ENCODE data around the gene CTF1.
A peak's percentile ranks its signal among the peaks of the same experiment; 100 is the strongest.
"Not testable (repeated sequence)": the region's sequence is repeated elsewhere in the genome, so short reads cannot be mapped to it uniquely, and the experiment has no call there.

The CTF1 gene, protein sequence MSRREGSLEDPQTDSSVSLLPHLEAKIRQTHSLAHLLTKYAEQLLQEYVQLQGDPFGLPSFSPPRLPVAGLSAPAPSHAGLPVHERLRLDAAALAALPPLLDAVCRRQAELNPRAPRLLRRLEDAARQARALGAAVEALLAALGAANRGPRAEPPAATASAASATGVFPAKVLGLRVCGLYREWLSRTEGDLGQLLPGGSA

DNA sequence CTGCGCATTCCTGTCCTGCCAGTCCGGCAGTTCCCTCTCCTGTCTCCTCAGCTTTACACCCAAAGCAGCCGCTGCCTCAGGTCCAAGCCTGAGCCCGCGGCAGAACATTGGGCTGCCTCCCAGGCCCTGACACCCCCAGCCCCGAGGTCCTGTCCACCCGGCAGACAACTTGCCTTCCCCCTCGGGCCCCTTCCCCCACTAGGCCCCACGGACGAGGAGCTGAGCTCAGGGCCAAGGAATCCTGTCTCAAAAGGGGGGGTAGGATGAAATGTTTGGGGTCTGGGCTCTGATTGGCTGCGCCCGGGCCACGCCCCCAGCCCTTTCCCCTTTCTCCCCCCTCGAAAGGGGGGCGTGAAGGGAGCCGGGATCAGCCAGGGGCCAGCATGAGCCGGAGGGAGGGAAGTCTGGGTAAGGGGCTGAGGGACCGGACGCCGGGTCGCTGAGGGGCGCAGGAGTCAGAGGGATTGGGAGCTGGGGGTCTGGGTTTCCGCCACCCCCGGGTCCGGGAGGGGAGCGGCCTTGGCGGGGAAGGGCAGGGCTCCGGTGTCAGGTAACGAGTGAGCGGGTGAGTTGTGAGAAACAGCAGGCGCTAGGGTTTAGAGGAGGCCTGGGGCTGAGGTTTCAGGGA is at the start of gene CTF1:
Gene CTF1 (plus strand): TSS at position 354 of the 628 bp plus-strand sequence. CDS start 30 bp downstream, at position 384.
- DNase-seq (ENCODE audit: low spot score) = no peak

DNA sequence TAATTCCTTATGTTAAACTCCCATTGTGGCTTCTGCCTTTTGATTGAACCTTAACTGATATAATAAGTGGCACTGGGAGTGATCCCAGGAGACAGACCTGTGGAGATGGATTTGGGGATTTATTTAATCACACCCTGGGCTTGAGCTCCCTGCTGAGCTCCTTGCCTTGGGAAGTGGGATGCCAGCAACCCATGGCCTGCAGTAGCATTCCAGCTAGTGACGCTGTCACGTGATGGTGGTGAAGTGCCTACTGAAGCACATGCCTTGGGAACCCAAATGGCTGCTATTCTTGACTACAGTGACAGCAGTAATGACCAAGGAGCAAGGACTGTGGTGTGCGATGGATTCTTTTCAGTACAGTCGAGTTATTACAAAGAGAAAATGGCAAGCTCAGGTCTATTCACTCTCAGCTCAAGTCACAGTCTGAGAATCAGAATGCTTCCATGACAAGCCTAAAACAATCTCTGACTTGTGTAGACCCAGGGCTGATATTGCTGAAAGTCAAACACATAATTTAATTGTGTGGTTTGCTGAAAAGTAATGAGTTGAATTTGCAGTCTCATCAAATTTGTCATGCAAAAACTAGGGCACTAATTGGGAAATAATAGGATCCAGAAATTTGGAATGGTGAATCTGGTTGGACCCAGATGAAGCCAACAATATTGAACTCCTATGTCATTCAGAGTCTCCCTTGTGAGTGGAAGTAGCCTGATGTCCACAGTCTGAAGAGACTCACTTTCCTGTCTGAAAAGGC is 49.6 kb upstream of the CTF1 start:
- no peak for DNase-seq (ENCODE audit: low spot score)

DNA sequence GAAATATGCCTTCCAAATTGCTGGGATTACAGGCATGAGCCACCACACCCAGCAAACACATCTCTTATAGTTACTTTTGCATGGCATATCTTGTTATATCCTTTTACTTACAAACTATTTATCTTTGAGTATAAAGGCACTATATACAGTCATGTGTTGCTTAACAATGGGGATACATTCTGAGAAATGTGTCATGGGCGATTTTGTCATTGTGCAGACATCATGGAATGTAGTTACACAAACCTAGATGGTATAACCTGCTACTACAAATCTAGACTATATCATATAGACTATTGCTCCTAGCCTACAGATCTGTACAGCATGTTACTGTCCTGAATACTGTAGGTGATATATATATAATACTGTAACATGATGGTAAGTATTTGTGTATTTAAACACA is 46.2 kb upstream of the CTF1 start:
- no peak for DNase-seq (ENCODE audit: low spot score)

GRCh38 chr16:30853758-30854157 is 42.7 kb upstream of the CTF1 start:
- DNase-seq (ENCODE audit: low spot score) = no peak

DNA sequence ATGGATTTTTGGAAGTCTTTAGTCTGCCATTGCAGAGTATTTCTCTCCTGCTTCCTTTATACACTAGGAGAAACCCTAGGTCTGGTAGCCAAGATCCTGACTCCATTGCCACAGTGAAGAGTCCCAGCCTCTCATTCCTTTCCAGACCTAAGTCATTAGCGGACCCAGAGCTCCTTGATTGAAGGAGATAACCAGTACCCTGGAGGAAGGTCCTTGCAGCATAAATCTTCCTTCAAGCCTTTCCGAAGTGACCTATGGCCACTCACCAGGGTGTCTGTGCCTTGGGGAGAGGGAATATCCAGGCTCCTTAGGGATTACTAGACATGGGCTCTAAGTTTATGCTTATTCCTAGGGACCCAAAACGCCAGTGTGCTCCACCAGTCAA is 38.3 kb upstream of the CTF1 start:
- no peak for DNase-seq (ENCODE audit: low spot score)

DNA sequence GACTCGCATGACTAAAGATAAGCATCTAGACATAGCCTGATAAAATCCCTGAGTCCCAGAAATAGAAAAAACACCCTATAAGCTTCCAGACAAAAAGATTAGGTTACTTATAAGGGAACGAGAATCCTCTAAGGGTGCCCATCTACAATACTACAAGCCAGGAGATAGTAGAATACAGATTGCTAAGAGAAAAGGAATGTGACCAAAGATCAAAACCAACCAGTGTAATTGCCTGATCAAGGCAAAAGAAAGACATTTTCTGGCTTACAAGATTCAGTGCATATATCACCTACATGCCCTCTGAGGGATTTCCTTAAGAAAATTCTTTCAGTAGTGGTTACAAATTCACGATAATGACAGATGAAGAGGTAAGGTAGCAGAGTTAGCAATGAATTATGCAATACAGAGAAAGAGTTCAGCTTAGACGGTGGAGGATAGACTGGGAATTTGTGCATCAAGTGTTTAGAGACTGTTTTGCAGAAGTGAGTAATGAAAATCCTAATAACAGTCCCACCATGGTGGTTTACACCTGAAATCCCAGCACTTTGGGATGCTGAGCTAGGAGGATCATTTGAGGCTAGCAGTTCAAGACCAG is 37.5 kb upstream of the CTF1 start:
- DNase-seq (ENCODE audit: low spot score) = no peak

DNA sequence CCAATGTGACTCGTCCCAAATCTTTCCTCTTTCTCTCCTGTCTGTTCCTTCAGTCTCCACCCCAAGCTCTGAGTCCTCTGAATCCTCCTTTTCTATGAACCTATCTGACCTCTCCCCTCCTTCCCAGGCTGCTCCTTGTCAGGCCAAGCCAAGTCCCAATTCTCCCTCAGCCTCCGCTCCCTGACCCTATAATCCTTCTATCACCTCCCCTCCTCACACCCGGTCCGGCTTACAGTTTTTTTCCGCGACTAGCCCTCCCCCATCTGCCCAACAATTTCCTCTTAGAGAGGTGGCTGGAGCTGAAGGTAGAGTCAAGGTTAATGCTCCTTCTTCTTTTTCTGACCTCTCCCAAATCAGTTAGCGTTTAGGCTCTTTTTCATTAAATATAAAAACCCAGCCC is 35.7 kb upstream of the CTF1 start:
- DNase-seq (ENCODE audit: low spot score) = not testable (repeated sequence)

GRCh38 chr16:30863178-30863577 is 33.2 kb upstream of the CTF1 start:
- DNase-seq (ENCODE audit: low spot score) = not testable (repeated sequence)

GRCh38 chr16:30866031-30866430 is 30.4 kb upstream of the CTF1 start:
- DNase-seq (ENCODE audit: low spot score) = no peak

DNA sequence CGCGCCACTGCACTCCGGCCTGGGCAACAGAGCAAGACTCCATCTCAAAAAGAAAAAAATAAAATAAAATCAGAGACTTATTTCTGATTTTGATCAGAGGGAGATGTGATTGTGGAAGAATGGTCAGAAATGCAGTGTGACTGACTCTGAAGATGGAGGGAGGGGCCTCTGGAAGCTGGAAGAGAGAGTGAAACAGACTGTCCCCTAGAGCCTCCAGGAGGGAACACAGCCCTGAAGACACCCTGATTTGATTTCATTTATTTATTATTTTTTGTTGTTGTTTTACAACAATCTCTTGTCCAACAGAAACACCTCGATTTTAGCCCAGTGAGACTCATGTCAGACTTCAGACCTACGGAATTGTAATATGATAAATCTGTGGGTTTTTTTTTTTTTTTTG is 28.7 kb upstream of the CTF1 start:
- DNase-seq (ENCODE audit: low spot score) = no peak

DNA sequence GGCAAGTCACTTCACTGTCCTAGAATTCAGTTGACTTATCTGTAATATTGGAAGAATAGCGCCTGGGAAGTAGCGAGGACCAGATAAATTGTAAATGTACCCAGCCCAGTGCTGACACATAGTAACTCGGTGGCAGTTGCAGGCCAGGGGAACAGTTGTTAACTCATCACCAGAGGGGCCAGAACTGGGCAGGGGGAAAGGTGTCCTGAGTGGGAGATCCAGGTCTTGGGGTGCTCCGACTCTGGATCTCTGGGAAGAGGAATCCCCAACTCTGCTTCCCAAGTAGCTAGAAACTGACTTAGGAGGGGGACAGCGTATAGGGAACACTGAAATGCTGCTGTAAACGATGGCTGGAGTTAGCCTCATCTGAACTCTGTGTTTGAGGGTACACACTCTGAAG is 25.5 kb upstream of the CTF1 start:
- no peak for DNase-seq (ENCODE audit: low spot score)

- no peak for DNase-seq (ENCODE audit: low spot score)
These were observed 22.1 kb upstream of the CTF1 start for GRCh38 chr16:30874244-30874820.

- peak; percentile 86 for DNase-seq (ENCODE audit: low spot score)
These were observed 21.3 kb upstream of the CTF1 start for GRCh38 chr16:30874821-30875717.

DNA sequence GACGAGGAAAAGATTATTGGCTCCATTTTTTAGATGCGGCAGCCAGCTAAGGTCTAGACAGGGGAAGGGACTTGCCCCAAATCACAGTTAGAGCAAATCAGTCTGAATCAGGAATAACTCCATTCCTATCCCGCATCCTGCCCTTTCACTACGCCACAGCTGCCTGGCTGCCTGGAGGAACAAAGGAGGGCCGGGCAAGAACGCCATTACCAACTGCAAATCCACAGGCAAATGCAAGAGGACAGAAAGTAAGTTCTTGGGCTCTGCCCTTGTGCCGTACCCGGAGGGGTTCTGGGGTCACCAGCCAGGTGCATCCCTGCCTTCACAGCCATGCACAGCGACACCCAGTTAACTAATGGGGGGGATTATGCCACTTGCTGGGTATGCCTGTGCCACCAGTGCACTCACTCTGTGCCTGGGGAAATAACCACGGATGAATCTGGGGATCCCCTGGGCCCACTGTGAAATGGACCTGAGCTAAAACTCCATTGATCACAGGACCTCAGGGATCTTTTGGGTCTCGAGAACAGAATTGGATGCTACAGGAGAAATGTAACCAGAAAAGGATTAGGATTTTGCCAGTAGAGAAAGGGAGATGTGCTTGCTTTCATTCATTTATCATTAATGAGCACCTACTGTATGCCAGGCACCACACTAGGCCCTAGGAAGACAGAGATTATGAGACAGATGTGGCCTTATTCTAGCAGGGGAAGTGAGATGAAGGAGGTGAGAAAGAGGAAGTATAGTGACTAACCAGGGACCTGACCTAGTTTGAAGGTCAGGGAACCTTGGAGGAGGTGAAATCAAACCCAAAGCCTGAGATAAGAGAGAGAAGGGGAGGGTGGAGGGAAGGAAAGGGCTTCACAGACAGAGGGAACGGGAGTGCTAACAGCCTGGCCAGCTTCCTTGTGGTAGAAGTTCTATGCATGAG is 20.3 kb upstream of the CTF1 start:
- DNase-seq (ENCODE audit: low spot score) = peak; percentile 59

GRCh38 chr16:30876867-30877266 is 19.5 kb upstream of the CTF1 start:
- no peak for DNase-seq (ENCODE audit: low spot score)

GRCh38 chr16:30882429-30883310 is 13.7 kb upstream of the CTF1 start:
- DNase-seq (ENCODE audit: low spot score) = no peak

- peak; percentile 49 for DNase-seq (ENCODE audit: low spot score)
These were observed 11.7 kb upstream of the CTF1 start for GRCh38 chr16:30884760-30885159.

DNA sequence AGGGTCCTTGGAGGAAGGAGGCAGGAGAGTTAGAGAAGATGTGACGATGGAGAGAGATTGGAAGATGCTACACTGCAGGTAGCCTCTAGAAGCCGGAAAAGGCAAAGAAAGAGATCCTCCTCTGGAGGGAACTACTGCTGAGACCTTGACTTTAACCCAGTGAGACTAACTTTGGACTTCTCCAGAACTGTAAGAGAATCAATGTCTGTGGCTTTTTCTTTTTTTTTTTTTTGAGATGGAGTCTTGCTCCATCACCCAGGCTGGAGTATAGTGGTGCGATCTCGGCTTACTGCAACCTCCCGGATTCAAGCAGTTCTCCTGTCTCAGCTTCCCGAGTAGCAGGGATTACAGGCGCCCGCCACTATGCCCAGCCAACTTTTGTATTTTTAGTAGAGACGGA is 11.2 kb upstream of the CTF1 start:
- no peak for DNase-seq (ENCODE audit: low spot score)

GRCh38 chr16:30886145-30886544 is 10.3 kb upstream of the CTF1 start:
- no peak for DNase-seq (ENCODE audit: low spot score)
